GM12891 (cell line): ENCODE measurements around the gene ZNF593OS.

ENCODE experiments used
- DNase-seq: peaks from one replicate; pipeline ENCODE4 v3.0.0; 2011; ENCODE audit warnings: low spot score; ENCODE audit not compliant: insufficient read length
- FAIRE-seq: peaks from 2 replicates; lab custom pipeline; 2011; peaks lifted over from hg19 to GRCh38; lab: Jason Lieb, UNC
- PAX5 ChIP-seq: IDR thresholded peaks from 2 replicates; pipeline ENCODE4 v1.6.1; 2011; ENCODE audit warnings: low read length, moderate library complexity, mild to moderate bottlenecking; ENCODE audit not compliant: insufficient read depth, severe bottlenecking
- POLR2A ChIP-seq: IDR thresholded peaks from 2 replicates; pipeline ENCODE4 v1.6.1; 2011; ENCODE audit warnings: low read depth, low read length, control low read depth
- POLR2AphosphoS5 ChIP-seq: IDR thresholded peaks from 2 replicates; pipeline ENCODE4 v1.6.1; 2011; ENCODE audit warnings: low read depth, low read length, control low read depth
- POU2F2 ChIP-seq: IDR thresholded peaks from 2 replicates; pipeline ENCODE4 v1.6.1; 2011; ENCODE audit warnings: low read depth, mild to moderate bottlenecking, control low read depth, low read length, moderate library complexity
- SPI1 ChIP-seq: IDR thresholded peaks from 2 replicates; pipeline ENCODE4 v1.6.1; 2011; ENCODE audit warnings: low read depth, low read length, control low read depth
- TAF1 ChIP-seq: IDR thresholded peaks from 2 replicates; pipeline ENCODE4 v1.6.1; 2011; ENCODE audit warnings: low read depth, low read length, control low read depth

The ZNF593OS gene

DNA sequence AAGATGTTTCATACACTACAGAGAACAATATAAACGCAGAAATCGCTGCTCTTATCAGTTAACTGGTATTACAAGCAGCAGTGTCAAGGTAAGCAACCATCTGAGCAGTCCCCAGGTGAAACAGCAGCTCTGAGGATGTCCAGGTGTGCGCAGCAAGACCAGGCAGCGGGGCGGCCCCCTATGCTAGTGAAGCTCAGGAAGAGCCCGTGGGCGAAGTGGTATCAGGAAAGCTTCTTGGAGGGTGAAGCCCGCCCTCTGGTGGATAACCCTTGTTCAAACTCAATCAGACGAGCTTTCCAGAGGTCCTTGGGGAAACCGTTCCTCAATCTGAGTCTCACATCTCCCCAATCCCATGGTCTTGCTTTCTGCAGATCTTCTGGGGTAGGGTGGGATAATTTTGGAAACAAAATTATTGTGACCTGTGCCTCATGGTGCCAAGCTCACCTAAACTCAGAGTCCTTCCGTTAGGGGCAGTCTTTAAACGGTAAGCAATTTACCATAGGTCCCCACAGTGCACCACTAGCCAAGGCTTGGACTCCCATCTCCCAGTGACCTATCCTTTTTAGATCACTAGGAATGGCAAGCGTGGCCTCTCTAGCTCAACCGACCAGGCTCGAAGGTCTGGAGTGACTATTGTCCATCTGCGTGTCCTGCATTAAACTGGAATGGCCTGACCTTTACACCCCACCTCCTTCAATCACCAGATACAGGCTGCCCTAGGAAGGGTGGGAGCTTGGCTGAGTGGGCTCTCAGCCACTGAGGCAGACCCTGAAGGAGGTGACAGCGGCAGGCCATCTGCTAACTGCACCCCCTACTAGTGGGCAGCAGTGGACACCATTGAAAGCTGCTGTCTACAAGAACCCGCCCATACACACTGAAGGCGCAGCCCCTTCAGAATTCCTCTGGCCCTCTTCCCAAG, 26.3 kb downstream of the ZNF593OS start:
- FAIRE-seq (peak; percentile 90), DNase-seq (no peak)
- TF ChIP-seq SPI1 (0 out of 2 replicates have a peak, but pooled peaks have one; percentile 5), POU2F2 (no peak), TAF1 (no peak), PAX5 (no peak), POLR2A (no peak)

DNA sequence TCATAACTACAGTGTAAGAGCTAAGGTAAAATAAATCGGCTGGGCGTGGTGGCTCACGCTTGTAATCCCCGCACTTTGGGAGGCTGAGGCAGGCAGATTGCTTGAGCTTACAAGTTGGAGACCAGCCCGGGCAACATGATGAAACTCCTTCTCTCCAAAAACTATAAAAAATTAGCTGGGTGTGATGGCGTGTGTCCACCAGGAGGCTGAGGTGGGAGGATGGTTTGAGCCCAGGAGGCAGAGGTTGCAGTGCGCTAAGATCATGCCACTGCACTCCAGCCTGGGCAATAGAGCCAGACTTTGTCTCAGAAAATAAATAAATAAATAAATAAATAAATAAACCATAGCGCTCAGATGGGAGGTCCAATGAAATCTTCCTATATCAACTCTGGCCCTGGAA, 29.5 kb downstream of the ZNF593OS start:
- TF ChIP-seq POLR2A (no peak), POLR2AphosphoS5 (no peak), SPI1 (no peak), PAX5 (no peak), TAF1 (no peak), POU2F2 (no peak)
- FAIRE-seq (no peak), DNase-seq (no peak)

DNA sequence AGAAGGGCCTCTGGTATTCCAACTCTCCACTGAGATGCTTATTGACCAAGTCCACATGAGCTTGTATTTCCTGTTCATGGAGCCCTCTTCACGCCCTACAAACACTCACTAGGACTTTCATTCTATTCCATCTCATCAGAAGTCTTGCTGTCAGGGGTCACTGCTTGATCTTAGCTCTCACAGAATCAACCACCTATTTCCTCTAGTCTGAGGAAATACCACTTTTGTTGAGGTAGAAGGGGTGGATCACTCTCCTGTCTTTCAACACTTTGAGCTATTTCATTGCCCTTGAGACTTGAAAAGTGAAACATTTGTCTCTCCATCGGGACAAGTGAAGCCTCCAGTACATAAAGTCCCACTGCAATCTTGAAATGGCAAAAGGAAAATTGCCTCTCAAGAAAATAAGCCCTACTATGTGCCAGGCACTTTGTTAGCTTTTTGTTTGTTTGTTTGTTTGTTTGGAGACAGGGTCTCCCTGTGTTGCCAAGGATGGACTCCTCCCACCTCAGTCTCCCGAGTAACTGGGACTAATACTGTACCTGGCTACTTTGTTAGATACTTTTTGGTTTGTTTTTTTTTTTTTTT, 32.6 kb downstream of the ZNF593OS start:
- TF ChIP-seq SPI1 = no peak
- no peak for TF ChIP-seq TAF1
- TF ChIP-seq PAX5 = no peak
- TF ChIP-seq POLR2AphosphoS5 = no peak
- no peak for TF ChIP-seq POU2F2
- no peak for TF ChIP-seq POLR2A
- no peak for FAIRE-seq

DNA sequence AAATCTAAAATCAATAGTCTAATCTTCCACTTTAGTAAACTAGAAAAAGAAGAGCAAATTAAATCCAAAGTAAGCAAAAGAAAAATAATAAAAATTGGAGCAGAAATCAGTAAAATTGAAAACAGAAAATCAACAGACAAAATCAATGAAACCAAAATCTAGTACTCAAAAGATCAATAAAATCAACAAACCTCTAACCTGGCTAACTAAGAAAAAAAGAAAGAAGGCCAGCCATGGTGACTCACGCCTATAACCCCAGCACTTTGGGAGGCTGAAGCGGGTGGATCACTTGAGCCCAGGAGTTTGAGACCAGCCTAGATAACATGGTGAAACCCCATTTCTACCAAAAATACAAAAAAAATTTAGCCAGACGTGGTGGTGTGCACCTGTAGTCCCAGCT, 37.2 kb downstream of the ZNF593OS start:
- no peak for FAIRE-seq

More for the DNA sequence above, 32.6 kb downstream of the ZNF593OS start:
- DNase-seq = no peak

DNA sequence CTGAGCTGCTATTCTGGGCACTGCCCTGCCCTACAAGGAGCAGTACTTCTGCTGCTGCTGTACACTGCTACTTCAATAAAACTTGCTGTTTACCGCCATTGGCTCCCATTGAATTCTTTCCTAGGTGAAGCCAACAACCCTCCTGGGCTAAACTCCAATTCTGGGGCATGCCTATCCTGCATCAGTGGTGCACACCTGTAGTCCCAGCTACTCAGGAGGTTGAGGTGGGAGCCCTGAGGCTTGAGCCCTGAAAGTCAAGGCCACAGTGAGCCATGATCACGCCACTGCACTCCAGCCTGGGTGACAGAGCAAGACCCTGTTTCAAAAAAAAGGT, 38.8 kb downstream of the ZNF593OS start:
- FAIRE-seq = no peak
- TF ChIP-seq TAF1 = no peak
- no peak for TF ChIP-seq PAX5
- no peak for TF ChIP-seq POU2F2
- no peak for TF ChIP-seq SPI1

More for the DNA sequence above, 37.2 kb downstream of the ZNF593OS start:
- TF ChIP-seq POLR2A (no peak), TAF1 (no peak), PAX5 (no peak), POLR2AphosphoS5 (no peak), SPI1 (no peak)
- DNase-seq = no peak

DNA sequence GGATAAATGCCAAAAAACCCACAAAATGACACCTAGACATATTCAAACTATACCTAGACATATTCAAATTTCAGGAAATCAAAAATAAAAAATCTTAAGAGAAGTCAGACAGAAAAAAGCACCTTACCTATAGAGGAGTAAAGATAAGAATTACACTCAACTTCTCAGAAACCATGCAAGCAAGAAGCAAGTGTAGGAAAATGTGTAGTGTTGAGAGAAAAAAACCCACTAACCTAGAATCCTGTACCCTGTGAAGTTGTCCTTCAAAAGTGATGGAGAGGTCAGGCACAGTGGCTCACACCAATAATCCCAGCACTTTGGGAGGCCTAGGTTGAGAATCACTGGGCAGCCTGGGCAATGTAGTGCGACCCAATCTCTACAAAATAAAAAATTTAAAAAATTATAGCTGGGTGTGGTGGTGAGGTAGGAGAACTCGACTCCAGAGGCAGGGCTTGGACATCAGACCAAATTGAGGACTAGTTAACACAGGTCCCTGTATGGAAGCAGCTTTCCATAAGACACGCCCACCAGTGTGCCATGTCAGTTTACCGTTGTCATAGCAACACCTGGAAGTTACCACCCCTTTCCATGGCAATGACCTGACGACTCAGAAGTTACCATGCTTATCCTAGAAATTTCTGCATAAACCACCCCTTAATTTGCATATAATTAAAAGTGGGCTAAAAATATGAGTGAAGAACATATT, 39.4 kb downstream of the ZNF593OS start:
- FAIRE-seq (no peak), DNase-seq (no peak)
- TF ChIP-seq PAX5 (no peak), POLR2AphosphoS5 (no peak), SPI1 (no peak), POLR2A (no peak), POU2F2 (no peak), TAF1 (no peak)

More for the DNA sequence above, 38.8 kb downstream of the ZNF593OS start:
- no peak for DNase-seq

DNA sequence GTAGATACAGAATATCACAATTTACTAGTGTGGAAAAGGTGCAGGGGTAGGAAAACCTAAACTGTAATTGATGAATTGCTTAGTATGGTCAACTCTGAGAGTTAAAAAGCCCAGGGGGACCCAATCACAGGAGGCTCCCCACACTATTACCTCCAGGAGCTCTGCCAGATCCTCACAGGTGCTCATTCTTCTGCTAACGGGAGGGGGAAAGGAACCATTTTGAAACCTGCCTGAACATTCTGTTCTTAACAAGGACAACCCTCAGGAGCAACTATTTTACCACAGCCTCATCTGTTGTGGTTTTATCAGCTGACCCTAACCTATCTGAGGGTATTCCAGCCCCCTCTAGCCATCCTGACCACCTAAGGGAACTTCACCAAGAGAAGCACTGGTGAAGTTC, 40.9 kb downstream of the ZNF593OS start:
- TF ChIP-seq POLR2A = no peak
- TF ChIP-seq PAX5 = no peak
- TF ChIP-seq SPI1 = no peak
- TF ChIP-seq TAF1 = no peak
- TF ChIP-seq POU2F2 = no peak
- no peak for TF ChIP-seq POLR2AphosphoS5
- DNase-seq (no peak), FAIRE-seq (no peak)

DNA sequence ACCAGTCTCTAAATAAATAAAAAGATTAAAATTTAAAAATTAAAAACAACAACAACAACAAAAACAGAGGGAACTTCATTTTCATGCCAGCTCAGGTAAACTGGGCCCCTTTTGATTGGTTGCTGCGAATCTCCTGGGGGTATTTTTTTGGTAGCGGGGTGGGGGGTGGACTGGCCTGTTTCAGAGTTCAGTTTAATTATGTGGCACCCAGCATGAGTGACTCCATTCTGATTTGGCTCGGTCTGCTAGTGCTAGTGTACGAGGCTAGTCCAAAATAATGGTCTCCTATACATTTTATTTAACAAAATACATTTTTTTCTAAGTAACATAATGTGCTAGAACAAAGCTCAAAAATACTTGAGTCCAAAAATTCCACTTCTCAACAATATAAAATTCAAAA, 41.9 kb downstream of the ZNF593OS start:
- no peak for FAIRE-seq
- TF ChIP-seq PAX5 = no peak
- no peak for TF ChIP-seq POLR2AphosphoS5
- no peak for TF ChIP-seq TAF1
- TF ChIP-seq POLR2A = no peak
- TF ChIP-seq POU2F2 = no peak
- TF ChIP-seq SPI1 = no peak
- no peak for DNase-seq

DNA sequence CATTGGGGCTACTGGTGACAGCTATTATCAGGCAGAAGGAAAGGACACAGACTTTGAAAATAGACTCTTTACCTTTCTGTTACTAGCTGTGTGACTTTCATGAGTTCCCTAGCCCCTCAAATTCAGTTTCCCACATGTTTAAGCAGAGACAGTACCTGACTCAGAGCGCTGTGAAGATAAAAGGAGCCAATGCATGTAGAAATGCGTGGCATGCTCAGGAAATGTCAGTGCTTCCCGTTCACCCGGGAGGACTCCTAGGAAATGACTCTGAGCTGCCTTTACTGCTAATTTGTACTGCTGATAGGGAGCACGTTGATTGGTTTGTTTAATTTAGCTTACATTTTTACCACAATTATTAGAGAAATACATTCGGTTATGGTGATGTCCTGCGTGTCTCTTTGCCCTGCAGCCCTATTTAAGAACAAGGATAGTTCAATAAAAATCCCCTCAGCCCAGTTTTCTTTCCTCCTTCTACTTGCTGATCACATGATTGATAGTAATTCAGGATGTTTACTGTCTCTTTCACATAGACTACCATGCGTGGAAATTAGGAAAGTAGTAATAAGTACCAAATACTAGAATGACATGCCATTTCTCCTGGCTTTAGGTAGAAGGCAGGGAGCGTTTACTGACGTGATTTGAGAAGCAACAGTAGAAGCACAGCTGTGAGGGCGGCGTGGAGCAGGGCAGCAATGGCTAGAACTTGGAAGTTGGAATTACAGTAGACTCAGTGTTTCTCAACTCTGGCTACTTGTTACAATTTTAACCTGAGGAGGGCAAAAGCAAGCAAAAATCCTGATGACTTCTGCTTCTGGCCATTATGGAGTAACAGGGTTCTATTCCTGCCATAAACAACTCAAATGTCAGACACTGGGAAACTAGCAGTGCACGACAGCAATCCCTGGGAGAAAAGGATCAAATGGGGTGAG, 44.1 kb downstream of the ZNF593OS start:
- TF ChIP-seq PAX5 = no peak
- no peak for TF ChIP-seq POLR2AphosphoS5
- TF ChIP-seq POU2F2 = no peak
- TF ChIP-seq POLR2A = no peak
- no peak for TF ChIP-seq SPI1
- FAIRE-seq = no peak

More for the DNA sequence above, 44.1 kb downstream of the ZNF593OS start:
- DNase-seq = no peak
